ENCODE results near the gene HS6ST2.
"Not testable (repeated sequence)": the region's sequence is repeated elsewhere in the genome, so short reads cannot be mapped to it uniquely, and the experiment has no call there.

The HS6ST2 gene

DNA sequence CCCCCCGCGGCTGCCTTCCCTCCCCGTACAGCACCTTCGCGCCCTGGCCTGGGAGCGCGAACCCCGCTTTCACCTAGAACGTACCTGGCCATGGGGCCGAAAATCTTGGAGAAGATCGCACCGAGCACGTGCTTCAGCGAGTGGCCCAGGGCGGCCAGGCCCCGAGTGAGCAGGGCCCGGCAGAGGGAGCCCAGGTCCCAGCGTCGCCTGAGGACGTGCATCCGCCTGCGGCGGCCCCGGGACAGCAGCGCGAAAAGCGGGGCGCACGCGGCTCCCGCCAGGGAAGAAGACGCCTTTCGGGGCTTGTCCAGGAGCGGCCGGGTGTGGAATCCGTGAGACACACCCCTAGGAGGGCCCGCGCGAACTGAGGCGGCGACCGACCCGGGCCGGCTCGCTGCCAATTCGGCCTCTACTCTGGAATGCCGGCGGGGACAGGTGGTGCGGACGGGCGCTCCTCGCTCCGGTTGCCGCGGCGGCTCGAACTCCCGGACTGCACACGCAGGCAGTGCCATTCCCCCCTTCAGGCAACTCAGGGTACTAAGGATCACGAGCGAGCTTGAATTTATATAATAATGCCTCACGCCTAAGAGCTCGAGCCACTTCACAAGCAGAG is at the start of gene HS6ST2:
Gene HS6ST2, minus strand, starts transcription at position 539 of the 613 bp plus-strand sequence.
- FAIRE-seq = no peak

DNA sequence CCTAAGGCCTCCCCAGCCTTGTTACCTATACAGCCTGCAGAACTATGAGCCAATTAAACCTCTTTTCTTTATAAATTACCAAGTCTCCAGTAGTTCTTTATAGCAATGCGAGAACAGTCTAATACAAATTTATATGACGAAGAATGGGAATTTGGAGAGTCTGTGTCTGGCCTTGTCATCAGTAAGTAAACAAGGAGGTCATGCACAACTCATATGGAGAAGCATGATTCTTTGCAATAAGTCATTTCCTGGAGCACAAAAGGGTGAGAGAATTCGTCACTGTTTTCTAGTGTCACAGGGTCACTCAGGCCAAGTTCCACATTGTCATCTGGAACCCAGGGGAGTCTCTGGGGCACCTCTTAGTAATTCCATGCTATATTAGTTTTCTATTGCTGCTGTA is 49.0 kb upstream of the HS6ST2 start:
- FAIRE-seq = no peak

GRCh38 chrX:133005616-133006015 is 47.2 kb upstream of the HS6ST2 start:
- no peak for FAIRE-seq

- peak; percentile 67 for FAIRE-seq
Measured at GRCh38 chrX:133005042-133005441, 46.6 kb upstream of the HS6ST2 start.

DNA sequence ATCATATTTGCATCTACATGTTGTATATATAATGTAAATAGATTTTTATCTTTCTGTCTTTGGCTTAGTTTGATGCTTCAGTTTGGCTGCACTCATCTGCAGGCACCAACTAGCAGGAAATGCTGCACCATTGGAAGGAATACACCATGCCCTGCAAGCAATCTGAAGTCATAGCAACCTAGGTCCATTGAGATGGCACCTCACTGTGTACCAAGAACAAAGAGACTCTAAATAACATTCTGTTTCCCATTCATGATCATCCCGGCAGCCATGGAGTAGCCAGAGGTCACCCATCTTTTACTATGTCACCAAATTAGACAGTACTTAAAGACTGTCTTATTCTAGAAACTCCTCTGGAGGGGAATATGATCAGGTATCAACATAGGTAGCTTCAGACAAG is 40.8 kb upstream of the HS6ST2 start:
- FAIRE-seq = no peak

DNA sequence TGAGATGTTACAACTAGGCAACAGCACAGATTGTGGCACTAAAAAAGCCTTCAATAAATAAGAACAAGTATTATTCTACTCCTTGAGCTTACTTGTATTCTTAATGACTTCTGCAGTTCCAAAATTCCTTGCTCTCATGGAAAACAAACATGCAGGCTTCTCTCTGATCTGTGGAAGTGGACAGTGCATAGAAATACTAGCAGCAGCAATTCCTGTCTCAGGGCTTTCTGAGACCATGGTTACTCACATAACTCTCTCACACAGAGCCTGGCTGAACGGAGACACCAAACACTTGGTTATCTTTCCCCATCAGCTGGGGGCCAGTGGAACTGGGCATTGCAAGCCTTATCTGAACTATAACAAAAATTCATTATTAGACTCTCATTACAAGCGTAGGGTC is 32.4 kb upstream of the HS6ST2 start:
- no peak for FAIRE-seq

- no peak for FAIRE-seq
Measured at GRCh38 chrX:132986556-132986955, 28.1 kb upstream of the HS6ST2 start.

- no peak for FAIRE-seq
Measured at GRCh38 chrX:132984058-132984650, 25.7 kb upstream of the HS6ST2 start.

DNA sequence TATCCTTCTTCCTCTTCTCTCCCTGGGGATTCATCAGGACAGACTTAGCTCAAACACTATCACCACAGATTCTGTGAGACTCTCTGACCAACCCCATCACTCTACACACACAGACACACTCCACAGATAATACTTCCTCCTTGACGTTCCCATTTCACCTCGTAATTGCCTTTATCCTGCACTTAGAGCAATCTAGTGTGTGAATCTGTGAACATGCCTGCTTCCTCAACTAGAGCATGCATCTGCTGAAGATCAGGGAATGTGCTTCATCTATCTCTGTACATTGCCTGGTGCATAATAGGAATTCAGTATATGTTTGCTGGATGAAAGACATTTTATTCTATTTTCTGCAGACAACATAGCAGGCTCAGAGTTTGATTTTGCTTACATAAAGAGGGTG is 25.1 kb upstream of the HS6ST2 start:
- FAIRE-seq = no peak

DNA sequence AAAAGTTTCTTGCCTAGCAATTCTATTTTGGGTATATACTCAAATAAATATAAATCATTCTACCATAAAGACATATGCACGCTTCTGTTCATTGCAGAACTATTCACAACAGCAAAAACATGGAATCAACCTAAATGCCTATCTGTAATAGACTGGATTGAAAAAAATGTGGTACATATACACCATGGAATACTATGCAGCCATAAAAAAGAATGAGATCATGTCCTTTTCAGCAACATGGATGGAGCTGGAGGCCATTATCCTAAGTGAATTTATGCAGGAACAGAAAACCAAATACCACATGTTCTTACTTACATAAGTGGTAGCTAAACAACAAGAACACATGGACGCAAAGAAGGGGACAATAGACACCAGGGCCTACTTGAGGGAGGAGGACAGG is 21.6 kb upstream of the HS6ST2 start:
- not testable (repeated sequence) for FAIRE-seq

DNA sequence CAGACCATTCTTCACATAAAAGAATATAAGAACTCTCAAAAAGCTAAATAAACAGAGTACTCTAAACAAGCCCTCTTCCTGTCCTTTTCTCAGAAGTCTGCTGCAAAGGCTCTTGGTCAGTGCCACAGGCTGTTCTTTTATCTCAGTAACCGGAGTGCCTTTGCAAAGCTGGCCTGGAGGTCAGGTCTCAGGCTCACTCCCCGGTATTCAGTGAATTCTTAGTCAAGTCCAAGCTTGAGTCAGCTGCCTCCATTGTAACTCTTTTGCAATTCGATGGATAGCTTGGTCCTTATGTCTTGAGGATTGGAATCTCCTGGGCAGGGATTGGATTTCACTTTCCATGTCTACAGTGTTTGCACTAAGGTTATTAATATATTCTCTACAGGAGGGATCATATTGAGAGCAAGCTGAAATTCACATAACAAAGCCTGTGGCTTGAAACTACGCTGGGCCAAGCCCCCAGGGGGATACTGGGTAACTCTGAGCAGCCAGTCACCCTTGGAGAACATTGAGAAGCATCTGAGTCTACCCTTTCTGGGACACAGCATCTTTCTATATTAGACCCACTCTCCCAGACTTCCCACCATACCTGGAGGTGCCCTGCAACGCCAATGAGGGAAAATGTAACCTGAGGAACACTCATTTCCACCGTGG is 10.0 kb upstream of the HS6ST2 start:
- FAIRE-seq = no peak

GRCh38 chrX:132967049-132967448 is 8.6 kb upstream of the HS6ST2 start:
- no peak for FAIRE-seq

DNA sequence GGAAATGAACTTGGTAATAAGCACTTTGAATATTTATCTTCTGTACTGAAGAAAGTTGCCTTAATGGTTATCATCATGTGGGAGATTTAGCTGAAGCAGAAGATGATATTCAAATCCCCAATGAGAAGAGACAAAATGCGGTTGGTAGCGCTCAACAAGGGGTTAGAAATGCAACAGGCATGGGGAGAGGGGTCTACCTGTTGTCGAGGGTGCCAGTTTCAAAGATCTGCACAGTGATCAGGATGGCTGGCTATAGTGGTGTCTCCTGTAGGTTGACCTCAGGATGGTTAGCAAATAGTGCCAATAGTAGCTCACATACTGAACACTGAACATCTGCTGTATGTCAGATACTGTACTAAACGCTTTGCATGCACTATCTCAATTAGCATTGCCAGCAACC is 7.0 kb upstream of the HS6ST2 start:
- no peak for FAIRE-seq

- FAIRE-seq = no peak
Measured at GRCh38 chrX:132961511-132961910, 3.1 kb upstream of the HS6ST2 start.

DNA sequence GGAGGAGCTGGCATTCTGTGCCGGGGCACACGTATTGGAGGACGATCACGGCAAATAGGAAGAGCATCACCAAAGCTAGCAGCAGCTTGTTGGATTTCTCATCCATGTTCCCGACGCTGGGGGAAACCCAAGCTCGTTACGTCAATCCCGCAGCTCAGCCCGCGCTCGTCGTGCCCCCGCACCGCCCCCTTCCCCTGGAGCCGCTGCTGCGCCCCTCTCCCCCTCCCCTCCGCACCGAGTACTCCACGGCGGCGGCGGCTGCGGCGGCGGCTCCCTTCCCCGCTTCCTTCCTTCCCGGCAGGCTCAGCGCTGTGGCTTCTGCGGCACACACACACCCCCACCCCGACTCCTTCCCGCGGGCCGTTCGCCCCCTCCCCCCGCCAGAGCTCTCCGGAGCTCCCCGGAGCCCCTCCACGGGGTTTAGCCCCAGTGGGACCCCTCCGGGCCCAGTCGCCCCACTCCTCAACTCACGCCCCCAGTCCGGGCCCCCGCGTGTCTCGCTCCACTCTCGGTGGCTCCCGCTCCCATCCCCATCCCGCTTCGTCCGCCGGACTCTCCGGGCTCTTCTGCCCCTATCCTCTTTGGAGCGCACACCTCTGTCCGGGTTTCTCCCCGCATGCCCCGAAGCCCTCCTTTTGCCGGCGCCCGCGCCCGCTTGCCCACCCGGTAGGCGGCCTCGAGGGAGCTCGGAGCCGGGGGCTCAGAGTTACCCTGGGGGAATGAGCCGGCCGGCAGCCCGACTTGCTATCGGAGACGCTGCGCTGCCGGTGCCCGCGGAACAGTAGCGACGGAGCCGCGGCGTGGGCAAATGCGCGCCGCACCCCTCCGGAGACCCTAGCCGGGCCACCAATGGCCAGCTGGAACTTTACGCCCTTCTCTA is 978 bp downstream of the HS6ST2 start:
- no peak for FAIRE-seq

GRCh38 chrX:132956421-132957210 is 1.8 kb downstream of the HS6ST2 start:
- no peak for FAIRE-seq

DNA sequence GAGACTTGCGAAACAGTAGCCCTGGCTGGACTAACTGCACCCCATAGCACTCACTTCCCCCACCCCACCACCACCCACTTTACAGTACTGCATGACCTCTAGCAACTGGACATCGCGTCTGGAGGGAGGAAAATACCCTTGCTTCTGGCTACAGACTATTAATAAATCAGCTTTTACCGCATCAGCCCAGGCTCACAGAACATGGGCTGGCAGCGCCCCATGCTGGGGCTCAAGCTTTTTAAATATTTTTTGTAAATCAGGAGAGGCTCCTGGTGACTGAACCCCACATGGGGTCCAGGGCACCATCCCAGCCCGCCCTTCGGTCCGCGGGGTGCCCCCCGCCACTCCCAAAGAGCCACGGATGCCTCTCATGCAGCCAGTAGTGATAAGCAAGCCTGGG is 2.7 kb downstream of the HS6ST2 start:
- FAIRE-seq = no peak

GRCh38 chrX:132954323-132954722 is 4.1 kb downstream of the HS6ST2 start:
- FAIRE-seq = no peak

GRCh38 chrX:132953354-132953753 is 5.1 kb downstream of the HS6ST2 start:
- no peak for FAIRE-seq

DNA sequence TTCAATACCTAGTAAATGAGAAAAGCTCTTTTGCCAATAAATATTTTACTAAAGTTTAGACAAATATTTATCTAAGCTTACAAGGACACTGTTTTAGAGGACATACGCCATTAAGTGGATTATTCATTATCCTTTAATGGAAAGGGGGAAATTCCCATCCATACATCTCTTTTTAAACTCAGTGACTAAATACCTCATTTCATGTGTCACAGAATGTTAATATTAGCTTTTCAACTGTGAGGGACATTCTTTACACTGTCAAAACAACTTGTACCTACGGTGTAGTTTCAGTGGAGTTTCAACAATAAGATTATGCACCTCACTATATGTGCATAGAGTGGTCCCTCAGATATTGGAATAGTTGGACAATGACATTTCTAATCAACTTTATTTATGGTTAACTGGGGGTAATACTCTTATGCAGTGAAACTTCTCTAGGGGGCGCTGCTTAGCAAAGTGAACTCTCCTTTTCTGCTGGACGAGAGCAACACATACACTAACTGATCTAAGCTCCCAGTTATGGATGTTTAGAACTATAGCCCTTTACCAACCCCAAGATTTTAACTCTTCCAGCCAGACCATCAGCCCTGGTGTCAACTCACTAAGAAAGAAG is 9.7 kb downstream of the HS6ST2 start:
- FAIRE-seq = no peak

- FAIRE-seq = not testable (repeated sequence)
Measured at GRCh38 chrX:132945055-132945599, 13.3 kb downstream of the HS6ST2 start.

All from TTC549 (cell line).